Spleen (tissue), 7 donors: ENCODE measurements around the gene TANGO6.

ENCODE experiments used
- CTCF ChIP-seq, 11 experiments: fragments of 200-600 bp in 7 of 11; fragments of 450-650 bp in 4 of 11; sonication (generic) in 4 of 11; IDR thresholded peaks in 8 of 11; conservative IDR thresholded peaks in 3 of 11; 1 replicate in 7 of 11; 2 replicates in 4 of 11; pipeline versions ENCODE4 v1.4.0 to v1.8.0; 2016 to 2021; ENCODE audit warnings: antibody characterized with exemption in 11 of 11, inconsistent platforms in 4 of 11, mild to moderate bottlenecking in 1 of 11
- POLR2A ChIP-seq, 3 donors: fragments of 450-650 bp; IDR thresholded peaks; one replicate each; pipeline ENCODE4 v1.5.1; 2017; ENCODE audit warnings: antibody characterized with exemption in 3 of 3, mild to moderate bottlenecking in 1 of 3
- donor health status: DM: no; HTN: no; CAD: no; lungs with moderate emphysema.
- donor health status: DM: no; HTN: no; CAD: no.
- donor health status: DM: no; HTN: no; CAD: no.

GRCh38 chr16:68939692-68940320, 96.5 kb downstream of the TANGO6 start:
- no peak for TF ChIP-seq CTCF (IDR thresholded peaks at IDR 0.05 in 8 of 11, conservative IDR thresholded peaks at IDR 0.05 in 3 of 11)
- no peak for TF ChIP-seq POLR2A (IDR thresholded peaks at IDR 0.05)
